Activated naive CD4-positive, alpha-beta T cell treated with anti-CD3 and anti-CD28 coated beads, Interleukin-2, amount 50 U/mL, for 72 hours (primary cell): ENCODE measurements around the gene NEAT1. TPM values are rescaled to one million over a fixed set of nuclear protein-coding genes. Genes with fewer than 3 reads are reported as not detected.
"Not testable (repeated sequence)": the region's sequence is repeated elsewhere in the genome, so short reads cannot be mapped to it uniquely, and the experiment has no call there.

Experiments used
- ATAC-seq, 2 donors: fragments of 150-1000 bp; cut with Tn5 transposase; 2 replicates each; pipeline ENCODE4 v1.10.0; 2021; ENCODE audit warnings: mild to moderate bottlenecking in 2 of 2, moderate library complexity in 2 of 2
- DNase-seq, 2 donors: peaks; one replicate each; pipeline ENCODE4 v3.0.0; 2021 to 2022; ENCODE audit warnings: low spot score in 2 of 2
- H3K27ac Mint-ChIP-seq, 2 donors: one replicate each; pipeline ENCODE4 v1.8.0; 2022; ENCODE audit warnings: mild to moderate bottlenecking in 2 of 2, mixed read lengths in 2 of 2
- H3K36me3 Mint-ChIP-seq, 2 donors: one replicate each; pipeline ENCODE4 v1.8.0; 2022; ENCODE audit warnings: mixed read lengths in 2 of 2
- H3K9me3 Mint-ChIP-seq, 2 donors: one replicate each; pipeline ENCODE4 v1.8.0; 2022; ENCODE audit warnings: mixed read lengths in 2 of 2
- total RNA-seq, 2 donors: library from RNA; stranded (reverse); gene quantifications; one replicate each; pipeline ENCODE4 v1.2.3, GENCODE V29; 2022

NEAT1 gene
- total RNA-seq, 2 donors from 2014 or later, result 836 to 2,329 TPM

GRCh38 chr11:65445604-65446445, 23.2 kb downstream of the NEAT1 start:
- ATAC-seq (peak; percentile 16 to 17), DNase-seq (peak in 1 of 2 donors; percentile 71)
- no peaks in the 10 kb centered on the region for H3K9me3 Mint-ChIP-seq
- peaks cover 0 to 20% of the 10 kb centered on the region in 2 donors for H3K36me3 Mint-ChIP-seq
- peak overlapping the region; percentile 81 to 93 for H3K27ac Mint-ChIP-seq

GRCh38 chr11:65446446-65447277, 24.1 kb downstream of the NEAT1 start:
- H3K36me3 Mint-ChIP-seq, result peaks cover 0 to 18% of the 10 kb centered on the region in 2 donors
- DNase-seq, result peak in 1 of 2 donors; percentile 67
- no peaks in the 10 kb centered on the region for H3K9me3 Mint-ChIP-seq
- peak overlapping the region; percentile 93 to 94 for H3K27ac Mint-ChIP-seq
- peak; percentile 17 for ATAC-seq

GRCh38 chr11:65448074-65448417, 25.4 kb downstream of the NEAT1 start:
- no peak for DNase-seq
- Mint-ChIP-seq H3K27ac (peak overlapping the region; percentile 29 to 93), H3K9me3 (no peaks in the 10 kb centered on the region), H3K36me3 (peaks cover 0 to 10% of the 10 kb centered on the region in 2 donors)
- no peak for ATAC-seq

- Mint-ChIP-seq H3K27ac (peak overlapping the region in 1 of 2 donors; percentile 93), H3K36me3 (peaks cover 0 to 5% of the 10 kb centered on the region in 2 donors), H3K9me3 (no peaks in the 10 kb centered on the region)
- peak; percentile 1 to 19 for ATAC-seq
- peak in 1 of 2 donors; percentile 60 for DNase-seq
Measured at GRCh38 chr11:65448418-65449105, 26.0 kb downstream of the NEAT1 start.

GRCh38 chr11:65451301-65451700, 28.7 kb downstream of the NEAT1 start:
- not testable (repeated sequence) for ATAC-seq, H3K9me3 Mint-ChIP-seq, H3K27ac Mint-ChIP-seq
- H3K36me3 Mint-ChIP-seq, result peaks cover 0 to 12% of the 10 kb centered on the region in 2 donors
- DNase-seq, result peak in 1 of 2 donors; percentile 42

- H3K27ac Mint-ChIP-seq, ATAC-seq, H3K9me3 Mint-ChIP-seq: not testable (repeated sequence)
- peak in 1 of 2 donors; percentile 20 for DNase-seq
- H3K36me3 Mint-ChIP-seq, result peaks cover 0 to 18% of the 10 kb centered on the region in 2 donors
Measured at GRCh38 chr11:65452259-65452658, 29.7 kb downstream of the NEAT1 start.

- ATAC-seq (no peak), DNase-seq (peak in 1 of 2 donors; percentile 44)
- no peaks in the 10 kb centered on the region for H3K9me3 Mint-ChIP-seq
- peaks cover 0 to 18% of the 10 kb centered on the region in 2 donors for H3K36me3 Mint-ChIP-seq
- peak overlapping the region in 1 of 2 donors; percentile 85 for H3K27ac Mint-ChIP-seq
Measured at GRCh38 chr11:65452806-65453490, 30.4 kb downstream of the NEAT1 start.

- H3K9me3 Mint-ChIP-seq, result no peaks in the 10 kb centered on the region
- peaks cover 0 to 18% of the 10 kb centered on the region in 2 donors for H3K36me3 Mint-ChIP-seq
- ATAC-seq (no peak), DNase-seq (peak in 1 of 2 donors; percentile 45)
- peak overlapping the region in 1 of 2 donors; percentile 85 for H3K27ac Mint-ChIP-seq
Measured at GRCh38 chr11:65454311-65454695, 31.7 kb downstream of the NEAT1 start.

GRCh38 chr11:65454696-65455456, 32.3 kb downstream of the NEAT1 start:
- Mint-ChIP-seq H3K36me3 (peaks cover 0 to 18% of the 10 kb centered on the region in 2 donors), H3K27ac (peak overlapping the region; percentile 85 to 97), H3K9me3 (no peaks in the 10 kb centered on the region)
- ATAC-seq (peak; percentile 90 to 97), DNase-seq (peak; percentile 83 to 90)

GRCh38 chr11:65456418-65456817, 33.8 kb downstream of the NEAT1 start:
- no peak for DNase-seq
- ATAC-seq, result no peak
- Mint-ChIP-seq H3K9me3 (no peaks in the 10 kb centered on the region), H3K36me3 (peaks cover 0 to 18% of the 10 kb centered on the region in 2 donors), H3K27ac (peak overlapping the region; percentile 85 to 86)

GRCh38 chr11:65459552-65459951, 37.0 kb downstream of the NEAT1 start:
- H3K9me3 Mint-ChIP-seq, result no peaks in the 10 kb centered on the region
- H3K27ac Mint-ChIP-seq, result no peak overlapping the region
- ATAC-seq (peak in 1 of 2 donors; percentile 25), DNase-seq (no peak)
- peaks cover 0 to 18% of the 10 kb centered on the region in 2 donors for H3K36me3 Mint-ChIP-seq

GRCh38 chr11:65465471-65465870, 42.9 kb downstream of the NEAT1 start:
- not testable (repeated sequence) for DNase-seq, ATAC-seq, H3K27ac Mint-ChIP-seq, H3K36me3 Mint-ChIP-seq, H3K9me3 Mint-ChIP-seq

GRCh38 chr11:65467306-65467705, 44.7 kb downstream of the NEAT1 start:
- not testable (repeated sequence) for H3K36me3 Mint-ChIP-seq, ATAC-seq, H3K9me3 Mint-ChIP-seq, DNase-seq
- peak overlapping the region in 1 of 2 donors; percentile 14 for H3K27ac Mint-ChIP-seq

- Mint-ChIP-seq H3K9me3 (no peaks in the 10 kb centered on the region), H3K36me3 (no peaks in the 10 kb centered on the region), H3K27ac (no peak overlapping the region)
- peak; percentile 47 for ATAC-seq
- DNase-seq, result peak in 1 of 2 donors; percentile 63
Measured at GRCh38 chr11:65468874-65469333, 46.3 kb downstream of the NEAT1 start.

- H3K36me3 Mint-ChIP-seq, result peaks cover 0 to 7% of the 10 kb centered on the region in 2 donors
- no peak for ATAC-seq
- H3K27ac Mint-ChIP-seq, result peak overlapping the region; percentile 90 to 97
Measured at GRCh38 chr11:65470433-65471049, 47.9 kb downstream of the NEAT1 start.

More at GRCh38 chr11:65470433-65471049, 47.9 kb downstream of the NEAT1 start:
- no peak for DNase-seq
- H3K9me3 Mint-ChIP-seq, result no peaks in the 10 kb centered on the region
